Frontal cortex (tissue), 4 donors: Measurements from ENCODE around the gene ARHGAP22. TPM values are rescaled to one million over a fixed set of nuclear protein-coding genes. Genes with fewer than 3 reads are reported as not detected.

Experiments used
- DNase-seq, 2 donors: peaks; one replicate each; pipeline ENCODE4 v3.0.0; 2012; ENCODE audit warnings: low spot score in 2 of 2
- FAIRE-seq: peaks from 2 replicates; lab custom pipeline; 2012; peaks lifted over from hg19 to GRCh38; lab: Jason Lieb, UNC
- total RNA-seq: library from RNA; depleted of rRNA; stranded (reverse); fragments of >200 nt; gene quantifications from one replicate; pipeline ENCODE4 v1.2.3, GENCODE V29; 2014
- donor health status: control.
- donor health status: control.
- donor health status: control.

The ARHGAP22 gene
- total RNA-seq, 1 donor from 2014 or later = 1.6 TPM

DNA sequence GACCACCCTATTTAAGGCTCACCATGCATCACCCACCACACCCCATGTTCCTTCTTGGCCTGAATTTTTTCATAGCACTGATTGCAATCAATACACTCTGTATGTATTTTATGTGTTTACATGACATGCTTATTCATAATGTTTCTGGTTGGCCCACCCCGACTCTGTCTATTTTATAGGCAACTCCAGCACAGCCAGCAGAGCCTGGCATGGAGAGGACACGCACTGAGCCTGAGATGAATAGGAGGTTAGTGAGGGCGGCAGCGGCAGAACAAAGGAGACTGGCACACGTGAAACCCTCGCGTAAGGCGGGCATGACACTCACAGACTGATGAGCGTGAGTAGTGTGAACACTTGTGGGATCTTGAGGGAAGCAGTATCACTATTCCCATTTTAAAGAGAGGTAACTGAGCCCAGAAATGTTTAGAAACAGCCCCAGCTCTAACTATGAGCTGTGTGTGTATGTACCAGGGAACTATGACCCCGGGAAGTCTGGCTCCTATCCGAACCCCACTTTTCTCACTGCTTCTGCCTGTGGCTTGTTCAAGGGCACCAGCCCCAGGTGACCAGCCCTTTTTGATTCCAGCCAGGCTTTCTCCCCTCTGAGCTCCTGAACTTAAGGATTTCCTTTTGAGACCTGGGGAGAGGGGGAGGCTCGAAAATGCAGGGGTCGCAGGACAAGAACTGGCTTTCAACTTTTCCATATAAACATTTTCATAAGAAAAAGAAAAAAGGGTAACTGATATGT, 113.3 kb downstream of the ARHGAP22 start:
- DNase-seq (no peak), FAIRE-seq (no peak)

- no peak for DNase-seq
- no peak for FAIRE-seq
These were observed 113.9 kb downstream of the ARHGAP22 start for GRCh38 chr10:48490946-48491345.

- FAIRE-seq (no peak), DNase-seq (no peak)
These were observed 114.3 kb downstream of the ARHGAP22 start for GRCh38 chr10:48490571-48490940.

DNA sequence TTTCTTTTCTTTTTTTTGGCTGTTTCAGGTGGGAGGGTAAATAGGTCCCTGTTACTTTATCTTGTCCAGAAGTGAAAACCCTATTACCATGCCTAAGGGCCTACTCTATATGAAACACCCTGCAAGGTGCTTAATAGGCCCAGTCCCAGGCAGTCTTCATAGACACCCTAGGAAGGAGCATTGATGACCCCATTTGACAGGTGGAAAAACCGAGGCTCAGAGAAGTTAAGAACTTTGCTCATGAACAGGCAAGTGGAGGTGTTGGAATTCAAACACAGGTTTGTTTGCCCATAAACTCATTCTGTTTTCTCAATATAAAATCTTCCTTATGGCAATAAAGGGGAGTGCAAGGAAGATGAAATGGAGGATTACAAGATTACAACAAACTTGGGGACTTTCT, 115.8 kb downstream of the ARHGAP22 start:
- FAIRE-seq = no peak

GRCh38 chr10:48487244-48487643, 117.6 kb downstream of the ARHGAP22 start:
- no peak for DNase-seq
- no peak for FAIRE-seq

More for the DNA sequence above, 115.8 kb downstream of the ARHGAP22 start:
- no peak for DNase-seq

GRCh38 chr10:48485711-48486110, 119.2 kb downstream of the ARHGAP22 start:
- FAIRE-seq (no peak), DNase-seq (no peak)

DNA sequence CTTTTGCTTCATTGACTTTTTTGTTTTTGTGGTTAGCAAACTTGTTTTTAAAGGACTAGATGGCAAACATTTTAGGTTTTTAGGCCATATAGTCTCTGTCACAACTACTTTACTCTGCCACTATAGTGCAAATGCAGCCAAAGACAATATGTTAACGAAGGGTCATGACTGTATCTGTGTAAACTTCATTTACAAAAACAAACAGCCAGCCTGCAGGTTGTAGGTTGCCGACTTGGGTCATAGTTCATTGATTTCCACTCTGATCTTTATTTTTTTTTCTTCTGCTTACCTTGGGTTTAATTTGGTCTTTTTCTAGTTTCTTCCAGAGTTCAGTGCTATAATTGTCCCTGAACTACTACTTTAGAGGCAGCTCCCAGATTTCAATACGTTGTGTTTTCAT, 120.0 kb downstream of the ARHGAP22 start:
- DNase-seq (no peak), FAIRE-seq (no peak)

DNA sequence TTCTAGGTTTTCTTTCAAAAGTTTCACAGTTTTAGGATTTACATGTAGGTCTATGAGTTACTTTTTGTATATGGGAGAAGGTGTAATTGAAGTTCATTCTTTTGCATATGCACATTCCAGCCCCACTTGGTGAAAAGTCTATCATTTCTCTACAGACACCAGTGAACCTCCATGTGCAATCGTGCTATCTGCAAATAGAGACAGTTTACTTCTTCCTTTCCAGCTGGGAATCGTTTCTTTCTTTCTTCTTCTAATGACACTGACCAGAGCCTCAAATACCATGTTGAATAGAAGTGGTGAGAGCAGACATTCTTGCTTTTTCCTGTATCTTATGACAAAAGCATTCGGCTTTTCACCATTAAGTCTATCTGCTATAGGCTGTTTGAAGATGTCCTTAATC, 122.7 kb downstream of the ARHGAP22 start:
- FAIRE-seq (no peak), DNase-seq (no peak)

GRCh38 chr10:48481385-48481784, 123.5 kb downstream of the ARHGAP22 start:
- FAIRE-seq = no peak

GRCh38 chr10:48480397-48481374, 124.2 kb downstream of the ARHGAP22 start:
- FAIRE-seq (no peak), DNase-seq (no peak)

More at GRCh38 chr10:48481385-48481784, 123.5 kb downstream of the ARHGAP22 start:
- DNase-seq = no peak

DNA sequence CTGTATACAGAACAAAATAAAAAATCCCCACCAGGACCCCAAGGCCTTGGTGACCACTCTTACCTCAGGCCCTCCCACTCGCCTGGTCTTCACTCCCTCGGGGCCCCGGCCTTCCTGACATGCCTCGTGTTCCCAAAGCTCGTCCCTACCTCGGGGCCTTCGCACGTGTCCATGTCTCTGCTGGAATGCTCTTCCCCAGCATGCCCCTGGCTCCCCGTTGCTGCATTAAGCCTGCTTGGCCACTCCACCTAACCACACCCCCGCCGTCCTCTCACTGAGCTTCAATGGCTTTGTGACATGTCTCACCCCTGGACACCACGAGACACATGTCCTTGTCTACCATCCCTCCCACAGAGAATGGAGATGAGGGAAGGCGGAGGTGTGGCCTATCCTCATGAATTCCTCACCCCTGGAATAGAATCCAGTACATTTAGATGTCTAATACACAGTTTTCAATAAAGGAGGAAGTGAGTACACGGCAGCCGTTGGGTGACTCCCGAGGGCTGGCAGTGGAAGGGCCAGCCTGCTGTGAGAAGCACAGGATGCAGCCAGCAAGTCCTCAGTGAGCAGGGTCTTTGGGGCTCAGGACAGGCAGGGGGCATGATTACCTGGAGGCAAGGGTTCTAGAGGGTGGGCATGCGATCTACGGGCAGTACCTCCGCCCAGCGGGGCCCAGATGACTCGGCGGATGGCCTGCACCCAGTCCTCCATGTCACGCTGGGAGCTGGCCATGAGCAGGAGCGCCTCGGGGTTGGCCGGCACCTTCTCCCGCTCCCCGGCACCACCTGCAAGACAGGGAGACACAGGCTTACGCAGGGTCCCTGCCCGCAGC, 125.7 kb downstream of the ARHGAP22 start:
- DNase-seq (no peak), FAIRE-seq (no peak)

GRCh38 chr10:48478469-48478868, 126.4 kb downstream of the ARHGAP22 start:
- FAIRE-seq = no peak
- no peak for DNase-seq

DNA sequence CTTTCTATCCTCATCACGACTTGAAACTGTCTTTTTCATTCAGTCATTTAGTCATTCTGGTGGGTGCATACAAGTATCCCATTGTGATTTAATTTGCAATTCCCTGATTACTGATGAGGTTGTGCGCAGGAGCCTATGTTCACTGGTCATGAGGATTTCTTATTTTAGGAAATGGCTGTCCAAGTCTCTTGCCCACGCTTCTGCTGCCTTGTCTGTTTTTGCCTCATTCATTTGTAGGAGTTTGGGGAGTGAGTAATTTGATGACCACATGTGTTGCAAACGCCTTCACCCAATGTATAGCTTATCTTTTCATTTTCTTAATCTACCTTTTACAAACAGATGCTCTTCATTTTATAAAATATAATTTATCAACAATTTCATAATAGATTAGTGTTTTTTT, 127.3 kb downstream of the ARHGAP22 start:
- FAIRE-seq (no peak), DNase-seq (no peak)

DNA sequence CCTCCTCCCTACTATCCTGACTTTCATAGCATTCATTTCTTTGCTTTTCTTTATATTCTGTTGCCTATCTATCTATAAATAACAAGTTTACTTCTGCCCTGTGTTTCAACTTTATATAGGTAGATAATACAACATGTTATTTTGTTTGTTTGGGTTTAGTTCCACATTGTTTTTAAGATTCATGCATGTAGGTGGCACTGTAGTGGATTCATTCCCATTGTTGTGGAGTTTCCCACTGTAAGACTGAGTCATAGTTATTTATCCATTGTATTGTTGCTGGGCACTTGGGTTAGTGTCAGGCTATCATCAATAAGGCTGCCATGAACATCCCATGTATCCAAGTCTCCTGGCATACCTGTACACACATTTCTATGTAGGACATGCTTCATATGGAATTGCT, 127.7 kb downstream of the ARHGAP22 start:
- DNase-seq = no peak
- FAIRE-seq = no peak

DNA sequence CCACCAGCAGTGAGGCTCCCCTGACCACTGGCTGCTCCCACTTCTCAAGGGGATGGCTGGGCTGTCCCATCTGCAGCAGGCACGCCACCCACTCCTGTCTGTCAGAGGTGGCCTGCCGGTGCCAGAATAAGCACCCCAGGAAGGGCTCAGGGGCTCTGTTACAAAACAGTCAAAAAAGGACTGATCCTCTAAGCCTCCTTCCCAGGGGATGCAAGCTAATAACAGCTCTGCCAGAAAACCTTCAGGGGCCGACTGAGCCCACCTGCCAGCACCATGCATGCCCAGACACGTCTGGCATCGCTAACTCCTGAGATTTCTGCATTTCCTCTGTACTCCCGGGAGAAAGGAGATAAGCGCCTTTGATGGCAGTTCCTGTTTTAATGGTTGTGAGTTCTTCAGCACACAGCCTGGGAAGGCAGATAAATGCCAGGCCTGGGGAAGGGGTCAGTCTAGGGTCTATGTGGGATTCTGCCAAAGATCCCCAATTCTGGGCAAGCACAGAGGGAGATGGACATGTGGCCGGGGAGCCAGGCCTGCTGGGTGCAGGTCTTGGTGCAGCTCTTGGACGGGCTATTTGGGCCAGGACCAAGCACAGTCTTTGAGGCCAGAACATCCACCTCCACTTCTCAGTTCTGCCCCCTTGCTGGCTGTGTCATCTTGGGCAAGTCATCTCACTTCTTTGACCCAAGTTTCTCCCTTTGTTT, 128.4 kb downstream of the ARHGAP22 start:
- FAIRE-seq (no peak), DNase-seq (no peak)

- no peak for FAIRE-seq
These were observed 129.0 kb downstream of the ARHGAP22 start for GRCh38 chr10:48475943-48476278.

GRCh38 chr10:48474765-48475365, 130.0 kb downstream of the ARHGAP22 start:
- FAIRE-seq (no peak), DNase-seq (no peak)

More at GRCh38 chr10:48475943-48476278, 129.0 kb downstream of the ARHGAP22 start:
- DNase-seq = no peak

DNA sequence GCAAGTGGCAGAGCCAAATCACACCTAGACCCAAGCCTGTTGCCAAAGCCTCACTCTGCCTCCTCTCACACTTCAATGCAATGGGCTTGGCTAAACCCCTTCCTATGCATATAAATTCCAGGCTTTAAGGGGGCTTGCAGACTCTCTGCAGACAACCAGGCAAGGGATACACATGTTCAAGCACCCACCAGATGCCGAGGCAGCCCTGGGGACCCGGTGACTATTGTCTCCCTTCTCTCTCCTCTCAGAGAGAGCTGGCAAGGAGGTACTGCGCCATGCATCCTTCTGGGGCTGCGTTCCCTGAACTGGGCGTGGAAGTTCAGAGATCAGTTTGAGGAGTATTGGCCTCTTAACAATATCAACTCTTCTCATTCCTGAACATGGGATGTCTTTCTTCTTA, 131.2 kb downstream of the ARHGAP22 start:
- DNase-seq = no peak
- no peak for FAIRE-seq

GRCh38 chr10:48472501-48473069, 132.3 kb downstream of the ARHGAP22 start:
- FAIRE-seq = no peak
- DNase-seq = no peak
